Activated effector memory CD4-positive, alpha-beta T cell treated with anti-CD3 and anti-CD28 coated beads, Interleukin-2, amount 50 U/mL, for 16 hours (primary cell): ENCODE data around the gene ZSWIM6.
"Not testable (repeated sequence)": the region's sequence is repeated elsewhere in the genome, so short reads cannot be mapped to it uniquely, and the experiment has no call there.

Experiments used
- DNase-seq: peaks from one replicate; pipeline ENCODE4 v3.0.0-alpha.2; 2020

The ZSWIM6 gene

DNA sequence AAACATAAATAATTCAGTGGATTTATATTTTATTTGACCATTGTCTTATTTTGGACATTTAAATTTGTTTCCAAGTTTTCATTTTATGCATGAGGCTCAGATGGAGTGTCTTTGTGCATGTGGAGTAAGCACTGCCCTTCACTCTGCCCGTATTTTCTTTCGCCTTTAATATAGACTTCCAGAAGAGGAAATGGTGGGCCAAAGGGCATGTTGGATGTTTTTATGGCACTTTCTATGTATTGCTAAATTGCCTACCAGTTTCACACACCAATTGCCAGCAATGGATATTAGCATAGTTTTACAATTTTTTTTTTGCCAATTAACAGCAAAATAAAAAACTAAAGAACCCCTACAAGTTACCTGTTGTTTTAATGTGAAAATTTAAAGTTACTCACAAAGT, 38.4 kb downstream of the ZSWIM6 start:
- DNase-seq: no peak

DNA sequence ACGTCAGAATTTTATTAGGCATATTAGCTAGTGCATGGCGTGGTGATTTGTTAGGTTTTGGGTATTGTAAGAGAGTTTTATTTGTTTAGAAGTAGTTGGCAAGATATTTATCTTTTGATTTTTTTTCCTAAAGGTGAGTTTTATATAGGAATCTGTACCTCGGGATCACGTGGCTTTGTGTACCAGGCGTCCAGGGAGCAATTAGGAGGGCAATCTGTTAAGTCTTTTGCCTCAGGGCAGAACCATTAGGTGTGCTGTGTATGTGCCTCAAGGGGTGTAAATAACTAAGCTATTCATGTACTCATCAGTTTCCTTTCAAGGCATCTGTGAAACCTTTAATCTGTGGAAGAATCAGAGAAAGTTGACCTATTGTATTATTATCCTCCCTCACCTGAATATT, 39.4 kb downstream of the ZSWIM6 start:
- DNase-seq: no peak

DNA sequence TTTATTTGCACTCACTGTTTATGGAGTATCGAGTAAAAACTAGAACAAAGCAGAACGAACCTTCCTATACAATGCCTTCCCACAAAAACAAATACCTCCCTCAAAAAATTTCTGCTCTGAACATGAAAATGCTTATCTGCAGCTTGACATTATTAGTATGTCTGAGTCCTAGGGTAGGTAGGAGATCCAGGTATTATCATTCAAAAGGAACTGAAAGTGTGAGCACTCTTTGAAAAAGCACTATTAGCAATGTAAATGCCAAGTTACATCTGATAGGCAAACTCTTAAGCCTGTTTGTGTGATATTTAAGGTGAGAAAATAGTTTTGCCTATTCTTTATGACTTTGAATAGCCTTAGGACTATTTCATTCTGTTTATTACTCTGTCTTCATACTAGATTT, 47.6 kb downstream of the ZSWIM6 start:
- DNase-seq: no peak

GRCh38 chr5:61381968-61382367, 49.9 kb downstream of the ZSWIM6 start:
- DNase-seq: no peak

DNA sequence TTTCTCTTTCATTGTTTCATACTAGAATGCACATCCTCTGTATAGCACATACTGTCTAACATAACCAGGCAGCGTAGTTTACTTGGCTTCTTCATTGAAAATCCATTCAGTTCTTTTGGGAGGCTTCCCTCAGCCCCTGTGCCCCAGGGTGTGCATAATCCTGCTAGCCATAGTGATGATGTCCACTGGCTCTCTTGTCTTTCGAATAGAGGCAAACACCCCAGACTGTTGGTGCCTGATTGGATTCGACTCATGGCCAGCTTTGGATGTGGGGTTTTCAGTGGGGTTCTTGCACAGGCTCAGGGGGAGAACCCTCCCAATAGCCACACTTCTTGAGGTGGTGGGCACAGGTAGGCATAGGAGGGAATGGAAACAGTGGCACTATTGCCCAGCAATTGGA, 53.6 kb downstream of the ZSWIM6 start:
- DNase-seq: no peak

- no peak for DNase-seq
Measured at GRCh38 chr5:61386045-61386800, 54.2 kb downstream of the ZSWIM6 start.

- DNase-seq: no peak
Measured at GRCh38 chr5:61389609-61390008, 57.6 kb downstream of the ZSWIM6 start.

DNA sequence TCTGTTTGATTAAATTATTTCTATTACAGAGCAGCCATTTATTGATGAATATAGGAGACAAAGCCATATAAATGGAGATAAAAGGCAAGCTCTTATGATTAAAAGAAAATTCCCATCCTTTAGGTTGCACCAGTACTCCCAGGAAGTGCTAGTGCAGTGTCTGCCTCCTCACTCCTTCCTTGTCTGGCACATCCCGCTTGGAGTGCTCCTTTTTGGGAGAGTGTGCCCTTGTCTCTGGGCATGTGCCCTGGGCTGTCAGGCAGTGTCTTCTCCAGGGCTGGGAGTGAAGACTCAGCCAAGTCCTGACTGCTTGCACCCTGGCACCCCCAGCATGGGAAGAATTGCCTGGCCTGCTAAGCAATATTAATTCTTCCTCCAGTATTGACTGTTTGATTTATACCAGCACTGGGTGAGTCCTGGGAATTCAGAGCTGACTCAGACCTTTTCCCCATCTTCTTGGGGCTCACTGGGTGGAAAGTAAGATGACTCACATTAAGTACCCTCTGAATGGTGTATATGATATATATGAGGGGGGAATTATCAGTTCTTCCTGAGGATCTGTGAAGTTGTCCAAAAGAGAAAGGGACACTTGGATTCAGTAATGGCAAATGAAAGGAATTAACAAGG, 62.1 kb downstream of the ZSWIM6 start:
- DNase-seq: no peak

DNA sequence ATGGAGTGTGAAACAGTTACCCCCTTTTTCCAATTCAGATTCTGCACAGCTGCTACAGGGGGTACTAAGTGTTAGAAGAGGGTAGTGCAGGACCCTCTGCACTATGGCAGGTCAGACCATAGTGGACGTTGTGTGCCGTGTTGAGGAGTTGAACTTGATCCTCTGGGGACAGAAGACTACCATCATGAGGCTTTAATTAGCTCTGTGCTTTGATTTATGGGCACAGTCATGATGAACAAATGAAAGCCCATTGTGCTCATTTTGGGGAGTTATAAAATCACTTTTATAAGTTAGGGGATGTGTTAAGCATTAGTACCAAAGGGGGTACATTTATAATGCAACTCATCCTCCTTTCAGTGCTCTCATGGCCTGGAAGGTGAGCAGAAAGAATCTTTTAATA, 62.7 kb downstream of the ZSWIM6 start:
- DNase-seq: no peak

DNA sequence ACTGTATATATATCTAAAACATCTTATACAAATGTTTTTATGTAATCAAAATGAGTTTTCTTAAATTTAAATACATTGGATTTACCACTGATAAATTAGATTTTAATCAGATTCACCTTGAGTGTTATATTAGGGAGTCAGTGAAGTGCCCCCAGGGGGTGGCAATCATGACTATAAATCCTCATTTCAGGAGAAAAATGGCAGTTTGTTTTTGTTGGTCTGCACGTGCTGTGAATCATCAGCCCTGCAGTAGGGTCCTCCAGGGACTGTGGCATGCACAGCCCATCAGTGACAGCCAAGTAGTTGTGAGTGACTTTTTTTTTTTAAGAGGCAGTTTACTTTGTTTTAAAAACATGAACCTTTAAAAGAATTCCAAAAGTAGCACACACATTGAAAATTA, 65.2 kb downstream of the ZSWIM6 start:
- DNase-seq: no peak

DNA sequence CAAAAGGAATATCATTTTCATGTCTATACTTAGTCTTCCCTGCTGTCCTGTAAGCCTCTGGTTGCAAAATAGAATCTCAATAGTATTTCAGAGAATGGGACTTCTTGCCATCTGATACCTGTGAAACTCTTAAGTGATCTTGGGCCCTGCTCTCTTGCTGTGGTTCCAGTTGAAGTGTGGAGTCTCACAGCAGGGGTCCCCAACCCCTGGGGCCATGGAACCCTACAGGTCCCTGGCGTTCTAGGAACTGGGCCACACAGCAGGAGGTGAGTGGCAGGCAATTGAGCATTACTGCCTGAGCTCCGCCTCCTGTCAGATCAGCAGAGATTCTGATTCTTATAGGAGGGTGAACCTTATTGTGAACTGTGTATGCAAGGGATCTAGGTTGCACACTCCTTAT, 65.9 kb downstream of the ZSWIM6 start:
- DNase-seq: no peak

- no peak for DNase-seq
Measured at GRCh38 chr5:61398440-61398839, 66.4 kb downstream of the ZSWIM6 start.

DNA sequence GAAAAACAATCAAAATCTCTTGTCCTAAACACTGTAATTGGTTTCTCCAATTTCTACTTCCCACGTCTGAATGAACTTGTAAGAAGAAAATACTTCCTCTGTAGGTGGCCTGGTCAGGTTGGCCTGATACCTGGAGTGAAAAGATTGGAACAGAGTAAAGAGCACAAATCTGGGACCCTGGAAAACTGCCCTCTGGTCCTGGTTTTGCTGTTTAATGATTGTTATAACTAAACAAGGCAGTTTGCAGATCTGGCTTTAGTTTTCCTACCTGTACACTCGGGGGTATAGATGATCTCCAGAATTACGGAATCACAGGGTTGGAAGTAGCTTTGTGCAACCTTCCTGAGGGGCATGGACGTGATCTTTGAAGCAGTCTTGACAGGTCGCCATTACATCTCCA, 67.6 kb downstream of the ZSWIM6 start:
- DNase-seq: no peak

- no peak for DNase-seq
Measured at GRCh38 chr5:61401726-61402125, 69.7 kb downstream of the ZSWIM6 start.

GRCh38 chr5:61402244-61402823, 70.3 kb downstream of the ZSWIM6 start:
- no peak for DNase-seq

DNA sequence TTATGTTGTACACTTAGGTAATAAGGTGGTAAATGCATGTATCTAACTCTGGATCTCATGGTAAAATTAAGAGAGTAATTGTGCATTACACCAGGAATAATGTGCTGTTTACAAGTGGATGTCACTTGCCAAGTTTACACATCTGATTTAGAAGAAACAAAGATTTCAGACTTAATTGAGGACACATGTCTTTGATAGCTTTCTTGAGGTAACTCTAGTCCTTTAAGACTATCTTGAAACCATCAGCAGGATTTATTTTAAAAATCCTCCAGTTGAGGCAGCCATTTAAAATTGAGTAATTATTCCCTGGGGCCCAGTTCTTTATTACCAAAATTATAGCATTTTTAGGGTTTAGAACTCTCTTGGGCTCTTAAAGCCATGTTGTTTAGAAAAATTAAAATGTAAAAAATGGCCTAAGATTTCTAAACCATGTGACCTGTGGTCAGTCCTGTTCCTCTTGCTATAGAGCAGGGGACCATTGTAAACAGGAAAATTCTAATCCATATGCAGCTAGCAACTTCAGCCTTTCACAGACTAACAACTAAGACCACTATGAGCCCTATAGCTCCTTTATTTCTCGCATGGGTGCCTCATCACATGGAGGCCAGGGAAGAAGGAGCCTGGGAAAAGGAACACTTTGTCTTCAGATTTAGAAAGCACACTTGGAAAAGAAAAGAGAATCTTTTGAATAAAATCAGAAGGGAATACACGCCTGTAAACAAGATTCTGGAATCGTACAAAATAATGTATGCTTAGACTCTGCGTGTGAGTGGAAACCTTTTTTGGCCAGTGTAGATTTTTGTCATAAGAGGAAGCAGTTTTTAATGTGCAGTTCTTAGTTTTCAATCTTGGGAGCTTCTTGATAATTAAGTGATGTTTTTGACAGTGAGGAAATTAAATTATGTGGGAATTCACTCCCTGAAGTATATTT, 71.2 kb downstream of the ZSWIM6 start:
- no peak for DNase-seq

DNA sequence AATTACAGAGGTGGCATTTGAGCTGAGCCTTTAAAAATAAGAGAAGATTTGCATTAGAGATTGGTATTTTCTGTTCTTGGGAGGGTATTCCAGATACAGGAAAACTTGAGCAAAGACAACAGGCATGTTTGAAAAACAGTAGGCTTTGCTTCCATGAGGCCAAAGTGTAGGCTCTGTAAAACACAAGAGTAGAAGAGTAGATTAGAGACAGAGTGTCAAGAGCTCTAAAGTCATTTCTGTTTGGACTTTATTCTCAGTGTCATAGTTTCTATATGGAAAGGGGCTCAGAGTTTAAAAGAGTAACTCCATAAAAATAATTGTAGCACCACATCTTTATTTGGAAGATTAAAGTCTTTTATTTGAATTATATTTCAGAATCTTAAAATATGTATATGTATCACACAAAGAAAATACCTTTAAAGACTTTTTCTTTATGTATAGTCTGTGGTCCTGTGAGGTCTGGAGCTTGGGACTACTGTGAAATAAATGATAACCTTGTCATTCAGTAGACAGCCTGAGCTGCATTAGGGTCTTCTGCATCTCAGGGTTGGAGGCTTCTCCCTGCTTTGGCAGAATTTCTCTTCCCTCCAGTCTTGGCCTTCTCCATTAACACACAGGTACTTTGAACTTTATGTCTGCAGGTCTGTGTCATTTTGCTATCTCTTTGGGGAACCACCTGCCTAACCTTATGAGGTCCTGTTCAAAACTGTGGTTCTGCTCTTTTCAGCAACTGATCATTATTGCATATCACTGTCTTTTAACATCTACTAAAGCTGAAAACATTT, 73.6 kb downstream of the ZSWIM6 start:
- DNase-seq: no peak

DNA sequence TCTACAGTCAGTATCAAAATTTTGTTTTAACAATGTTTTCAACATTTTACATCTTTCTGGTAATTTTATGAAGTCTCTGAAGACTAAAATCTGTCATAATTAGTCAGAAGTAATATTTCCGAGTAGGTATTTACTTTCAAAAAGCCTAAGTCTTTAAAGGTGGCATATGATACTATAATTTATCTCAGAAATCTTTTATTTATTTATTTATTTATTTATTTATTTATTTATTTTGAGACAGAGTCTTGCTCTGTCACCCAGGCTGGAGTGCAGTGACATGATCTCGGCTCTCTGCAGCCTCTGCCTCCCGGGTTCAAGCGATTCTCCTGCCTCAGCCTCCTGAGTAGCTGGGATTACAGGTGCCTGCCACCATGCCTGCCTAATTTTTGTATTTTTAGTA, 74.4 kb downstream of the ZSWIM6 start:
- DNase-seq: not testable (repeated sequence)

DNA sequence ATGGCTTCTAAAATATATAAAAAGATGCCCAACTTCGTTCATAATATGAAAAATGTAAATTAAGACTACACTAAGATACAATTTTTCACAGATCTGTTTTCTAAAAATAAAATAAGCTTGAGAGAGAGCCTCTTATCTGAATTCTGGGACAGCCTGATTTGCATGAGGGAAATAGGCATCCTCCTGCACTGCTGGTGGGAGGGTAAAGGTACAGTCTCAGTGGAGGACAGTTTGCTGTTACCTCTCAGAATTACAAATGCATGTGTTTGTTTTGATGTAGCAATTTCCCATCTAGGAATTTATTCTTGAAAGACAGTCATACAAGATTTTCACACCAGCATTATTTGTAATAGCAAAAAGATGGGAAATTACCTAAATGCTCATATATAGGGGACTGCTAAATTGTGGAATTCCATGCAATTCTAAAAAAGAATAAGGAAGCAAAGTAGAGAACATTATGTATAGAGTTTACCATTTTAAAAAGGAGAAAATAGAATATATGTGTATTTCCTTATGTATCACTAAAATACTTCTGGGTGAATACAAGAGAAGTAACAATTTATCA, 75.7 kb downstream of the ZSWIM6 start:
- DNase-seq: no peak

GRCh38 chr5:61408476-61409168, 76.6 kb downstream of the ZSWIM6 start:
- peak; percentile 99 for DNase-seq

DNA sequence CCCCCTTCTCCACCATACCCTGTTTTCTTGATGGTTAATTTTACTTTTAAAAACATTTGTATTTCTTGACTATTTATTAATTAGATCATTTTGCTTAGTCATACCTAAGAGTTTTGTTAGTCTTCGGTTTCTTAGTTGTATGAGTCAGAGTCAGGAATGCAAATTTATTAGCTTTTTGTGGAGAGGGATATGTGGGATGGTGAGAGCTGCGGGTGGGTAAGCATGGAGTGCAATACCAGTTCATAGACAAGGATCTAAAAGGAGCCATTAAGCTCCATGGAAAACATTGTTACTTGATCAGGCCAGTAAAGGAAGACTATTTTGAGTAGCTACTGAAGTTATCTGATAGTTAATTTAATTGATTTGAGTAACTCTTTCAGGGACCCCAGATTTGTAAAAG, 77.5 kb downstream of the ZSWIM6 start:
- no peak for DNase-seq

DNA sequence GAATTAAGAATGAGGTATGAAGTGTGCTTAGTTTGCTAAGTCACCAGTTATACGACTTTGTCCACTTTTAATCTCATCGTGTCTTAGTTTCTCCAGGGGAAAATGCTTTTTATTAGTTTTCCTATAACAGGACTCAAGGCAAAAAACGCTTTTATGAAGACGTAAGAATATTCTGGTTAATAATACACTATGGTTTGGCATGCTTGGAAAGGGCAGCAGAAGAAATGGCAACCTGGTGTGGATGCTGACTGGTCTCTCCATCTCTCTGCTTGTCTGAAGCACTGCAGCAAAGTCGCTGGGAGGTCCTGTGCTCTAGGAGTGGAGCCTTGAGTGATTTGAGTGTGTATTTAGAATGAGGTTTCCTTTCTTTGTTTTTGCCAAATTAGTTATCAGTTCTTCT, 78.8 kb downstream of the ZSWIM6 start:
- DNase-seq: no peak
